ENCODE measurements around the gene CCL8.

CCL8 gene

GRCh38 chr17:34312080-34312479 is 7.2 kb upstream of the CCL8 start:
- no peaks in the 10 kb centered on the region for H3K27me3 ChIP-seq (ENCODE audit: insufficient read depth, low read length, poor library complexity, severe bottlenecking)
- no peaks in the 10 kb centered on the region for H3K9me2 ChIP-seq (replicated peaks; ENCODE audit: low read depth, low read length)
- no peak overlapping the region for H3K9ac ChIP-seq (ENCODE audit: low read depth, low read length, poor library complexity, severe bottlenecking)
- H3K79me2 ChIP-seq (ENCODE audit: insufficient read depth, low read length), result no peaks in the 10 kb centered on the region
- no peak overlapping the region for H3K4me2 ChIP-seq (ENCODE audit: low read depth, low read length, poor library complexity, severe bottlenecking)
- H4K20me1 ChIP-seq (ENCODE audit: insufficient read depth, low read length, poor library complexity, severe bottlenecking), result no peaks in the 10 kb centered on the region
- no peaks in the 10 kb centered on the region for H3F3A ChIP-seq (ENCODE audit: low read depth)
- H2AFZ ChIP-seq (ENCODE audit: low read length), result no peak overlapping the region
- no peaks in the 10 kb centered on the region for H3K4me1 ChIP-seq (ENCODE audit: insufficient read depth, low read length, poor library complexity, severe bottlenecking)
- TF ChIP-seq, protein P1, sequence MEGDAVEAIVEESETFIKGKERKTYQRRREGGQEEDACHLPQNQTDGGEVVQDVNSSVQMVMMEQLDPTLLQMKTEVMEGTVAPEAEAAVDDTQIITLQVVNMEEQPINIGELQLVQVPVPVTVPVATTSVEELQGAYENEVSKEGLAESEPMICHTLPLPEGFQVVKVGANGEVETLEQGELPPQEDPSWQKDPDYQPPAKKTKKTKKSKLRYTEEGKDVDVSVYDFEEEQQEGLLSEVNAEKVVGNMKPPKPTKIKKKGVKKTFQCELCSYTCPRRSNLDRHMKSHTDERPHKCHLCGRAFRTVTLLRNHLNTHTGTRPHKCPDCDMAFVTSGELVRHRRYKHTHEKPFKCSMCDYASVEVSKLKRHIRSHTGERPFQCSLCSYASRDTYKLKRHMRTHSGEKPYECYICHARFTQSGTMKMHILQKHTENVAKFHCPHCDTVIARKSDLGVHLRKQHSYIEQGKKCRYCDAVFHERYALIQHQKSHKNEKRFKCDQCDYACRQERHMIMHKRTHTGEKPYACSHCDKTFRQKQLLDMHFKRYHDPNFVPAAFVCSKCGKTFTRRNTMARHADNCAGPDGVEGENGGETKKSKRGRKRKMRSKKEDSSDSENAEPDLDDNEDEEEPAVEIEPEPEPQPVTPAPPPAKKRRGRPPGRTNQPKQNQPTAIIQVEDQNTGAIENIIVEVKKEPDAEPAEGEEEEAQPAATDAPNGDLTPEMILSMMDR (conservative IDR thresholded peaks at IDR 0.05; ENCODE audit: low read length), result no peak
- TF ChIP-seq EZH2phosphoT487 (IDR thresholded peaks at IDR 0.05; ENCODE audit: borderline replicate concordance), result no peak
- H3K9me3 ChIP-seq (ENCODE audit: insufficient read depth, low read depth, low read length), result no peaks in the 10 kb centered on the region
- H3K4me3 ChIP-seq (ENCODE audit: low read length, poor library complexity, severe bottlenecking), result no peak overlapping the region
- H3K36me3 ChIP-seq (ENCODE audit: insufficient read depth, low read length), result no peaks in the 10 kb centered on the region

DNA sequence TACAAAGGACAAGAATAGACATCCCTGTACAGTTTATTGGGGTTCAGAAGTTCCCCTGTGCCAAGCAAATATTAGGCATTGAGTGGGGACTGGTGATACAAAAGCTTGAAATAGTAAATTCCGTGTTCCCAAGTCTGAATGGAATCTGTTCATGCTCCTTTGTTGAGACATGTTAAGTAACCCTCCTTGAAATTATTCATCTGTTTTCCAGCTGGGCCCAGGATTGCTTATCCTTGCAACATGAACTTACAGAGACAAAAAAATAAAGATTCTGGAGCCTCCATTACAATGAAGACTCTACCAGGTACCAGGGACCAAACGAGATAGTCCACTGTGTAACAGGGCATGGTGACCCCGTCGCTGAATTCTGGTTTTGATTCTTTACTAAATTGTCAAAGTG is 6.1 kb upstream of the CCL8 start:
- Histone ChIP-seq H3K79me2 (ENCODE audit: insufficient read depth, low read length) (no peaks in the 10 kb centered on the region), H4K20me1 (ENCODE audit: insufficient read depth, low read length, poor library complexity, severe bottlenecking) (no peaks in the 10 kb centered on the region), H3K4me3 (ENCODE audit: low read length, poor library complexity, severe bottlenecking) (no peak overlapping the region), H3K4me1 (ENCODE audit: insufficient read depth, low read length, poor library complexity, severe bottlenecking) (no peaks in the 10 kb centered on the region), H3K36me3 (ENCODE audit: insufficient read depth, low read length) (no peaks in the 10 kb centered on the region), H2AFZ (ENCODE audit: low read length) (no peak overlapping the region), H3K9me2 (replicated peaks; ENCODE audit: low read depth, low read length) (no peaks in the 10 kb centered on the region), H3F3A (ENCODE audit: low read depth) (no peaks in the 10 kb centered on the region), H3K4me2 (ENCODE audit: low read depth, low read length, poor library complexity, severe bottlenecking) (no peak overlapping the region), H3K9me3 (ENCODE audit: insufficient read depth, low read depth, low read length) (no peaks in the 10 kb centered on the region), H3K27me3 (ENCODE audit: insufficient read depth, low read length, poor library complexity, severe bottlenecking) (no peaks in the 10 kb centered on the region), H3K9ac (ENCODE audit: low read depth, low read length, poor library complexity, severe bottlenecking) (no peak overlapping the region)
- TF ChIP-seq, protein P1 (conservative IDR thresholded peaks at IDR 0.05; ENCODE audit: low read length), result no peak
- TF ChIP-seq EZH2phosphoT487 (IDR thresholded peaks at IDR 0.05; ENCODE audit: borderline replicate concordance), result no peak

- H3F3A ChIP-seq (ENCODE audit: low read depth), result no peaks in the 10 kb centered on the region
- H3K4me1 ChIP-seq (ENCODE audit: insufficient read depth, low read length, poor library complexity, severe bottlenecking), result no peaks in the 10 kb centered on the region
- no peaks in the 10 kb centered on the region for H3K36me3 ChIP-seq (ENCODE audit: insufficient read depth, low read length)
- no peaks in the 10 kb centered on the region for H3K9me2 ChIP-seq (replicated peaks; ENCODE audit: low read depth, low read length)
- H3K9ac ChIP-seq (ENCODE audit: low read depth, low read length, poor library complexity, severe bottlenecking), result no peak overlapping the region
- H3K27me3 ChIP-seq (ENCODE audit: insufficient read depth, low read length, poor library complexity, severe bottlenecking), result no peaks in the 10 kb centered on the region
- TF ChIP-seq, protein P1 (conservative IDR thresholded peaks at IDR 0.05; ENCODE audit: low read length), result no peak
- TF ChIP-seq EZH2phosphoT487 (IDR thresholded peaks at IDR 0.05; ENCODE audit: borderline replicate concordance), result no peak
- H3K9me3 ChIP-seq (ENCODE audit: insufficient read depth, low read depth, low read length), result no peaks in the 10 kb centered on the region
- no peak overlapping the region for H3K4me3 ChIP-seq (ENCODE audit: low read length, poor library complexity, severe bottlenecking)
- no peak overlapping the region for H2AFZ ChIP-seq (ENCODE audit: low read length)
- no peaks in the 10 kb centered on the region for H4K20me1 ChIP-seq (ENCODE audit: insufficient read depth, low read length, poor library complexity, severe bottlenecking)
- no peaks in the 10 kb centered on the region for H3K79me2 ChIP-seq (ENCODE audit: insufficient read depth, low read length)
- H3K4me2 ChIP-seq (ENCODE audit: low read depth, low read length, poor library complexity, severe bottlenecking), result no peak overlapping the region
These were observed 5.0 kb upstream of the CCL8 start for GRCh38 chr17:34314279-34314678.

Data from Loucy (cell line).